NCI-H510A treated with DMSO at 0.1 percent for 48 hours (cell line): ENCODE measurements around the gene FAM118B.
A peak's percentile ranks its signal among the peaks of the same experiment; 100 is the strongest.
"Not testable (repeated sequence)": the region's sequence is repeated elsewhere in the genome, so short reads cannot be mapped to it uniquely, and the experiment has no call there.

Source experiments
- DNase-seq: peaks from one replicate; lab custom pipeline; 2025; lab: John Stamatoyannopoulos, UW

FAM118B gene

GRCh38 chr11:126268708-126269579 is 57.4 kb downstream of the FAM118B start, which contains the start of the genes FOXRED1 and SRPRA:
Gene FOXRED1, plus strand, starts transcription at chr11:126269154. Its CDS starts 53 bp downstream, at chr11:126269207.
Gene SRPRA, minus strand, starts transcription at chr11:126268895. Its CDS starts 91 bp downstream, at chr11:126268804.
- DNase-seq: peak; percentile 96

GRCh38 chr11:126277322-126277721 is 65.7 kb downstream of the FAM118B start:
- DNase-seq: no peak

- DNase-seq: no peak
Observed at GRCh38 chr11:126277780-126278179, 66.2 kb downstream of the FAM118B start.

- no peak for DNase-seq
Observed at GRCh38 chr11:126279191-126279590, 67.6 kb downstream of the FAM118B start.

GRCh38 chr11:126280595-126280994 is 69.0 kb downstream of the FAM118B start:
- no peak for DNase-seq

GRCh38 chr11:126281245-126281644 is 69.7 kb downstream of the FAM118B start:
- no peak for DNase-seq

- DNase-seq: no peak
Observed at GRCh38 chr11:126281666-126282175, 70.1 kb downstream of the FAM118B start.

GRCh38 chr11:126282361-126282735 is 70.8 kb downstream of the FAM118B start:
- peak; percentile 10 for DNase-seq

GRCh38 chr11:126282736-126283591 is 71.4 kb downstream of the FAM118B start, which contains the start of gene TIRAP:
Gene TIRAP, plus strand, starts transcription at chr11:126283093. Its CDS starts 7,802 bp downstream, at chr11:126290895.
- peak; percentile 60 for DNase-seq

GRCh38 chr11:126284829-126285228 is 73.2 kb downstream of the FAM118B start:
- peak; percentile 90 for DNase-seq

- no peak for DNase-seq
Observed at GRCh38 chr11:126288237-126288636, 76.7 kb downstream of the FAM118B start.

- DNase-seq: no peak
Observed at GRCh38 chr11:126290887-126291286, 79.3 kb downstream of the FAM118B start.

GRCh38 chr11:126293726-126294125 is 82.1 kb downstream of the FAM118B start:
- DNase-seq: no peak

GRCh38 chr11:126297004-126297403 is 85.4 kb downstream of the FAM118B start:
- no peak for DNase-seq

GRCh38 chr11:126303623-126304456 is 92.3 kb downstream of the FAM118B start, which contains the start of gene DCPS:
Gene DCPS, plus strand, starts transcription at chr11:126304060. Its CDS starts 21 bp downstream, at chr11:126304081.
- DNase-seq: peak; percentile 94

- no peak for DNase-seq
Observed at GRCh38 chr11:126304457-126305075, 93.0 kb downstream of the FAM118B start.

GRCh38 chr11:126305699-126306098 is 94.1 kb downstream of the FAM118B start:
- no peak for DNase-seq

- peak; percentile 13 for DNase-seq
Observed at GRCh38 chr11:126307706-126308105, 96.1 kb downstream of the FAM118B start.

- no peak for DNase-seq
Observed at GRCh38 chr11:126308271-126308671, 96.7 kb downstream of the FAM118B start.

GRCh38 chr11:126308771-126309170 is 97.2 kb downstream of the FAM118B start:
- DNase-seq: not testable (repeated sequence)
